HG02938 (cell line): ENCODE results near the gene PTGIS.

ENCODE experiments used
- ATAC-seq: cut with Tn5 transposase; IDR thresholded peaks from one replicate; pipeline ENCODE4 v1.9.1; 2021; ENCODE audit warnings: mild to moderate bottlenecking, moderate library complexity; ENCODE audit not compliant: unreplicated experiment

PTGIS gene

GRCh38 chr20:49532285-49532946, 35.5 kb downstream of the PTGIS start:
- ATAC-seq, result no peak

DNA sequence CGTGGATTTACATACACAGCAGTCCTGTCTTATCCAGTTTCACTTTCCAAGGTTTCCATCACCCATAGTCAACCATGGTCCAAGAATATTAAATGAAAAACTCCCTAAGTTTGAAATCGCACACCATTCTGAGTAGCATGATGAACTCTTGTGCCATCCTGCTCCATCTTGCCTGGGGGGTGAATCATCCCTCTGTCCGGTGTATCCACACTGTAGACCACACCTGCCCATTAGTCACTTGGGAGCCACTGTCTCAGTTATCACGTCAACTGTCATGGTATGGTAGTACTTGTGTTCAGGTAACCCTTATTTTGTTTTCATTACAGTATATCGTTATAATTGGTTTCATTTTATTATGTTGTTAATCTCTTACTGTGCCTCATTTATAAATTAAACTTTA, 38.5 kb downstream of the PTGIS start:
- no peak for ATAC-seq

DNA sequence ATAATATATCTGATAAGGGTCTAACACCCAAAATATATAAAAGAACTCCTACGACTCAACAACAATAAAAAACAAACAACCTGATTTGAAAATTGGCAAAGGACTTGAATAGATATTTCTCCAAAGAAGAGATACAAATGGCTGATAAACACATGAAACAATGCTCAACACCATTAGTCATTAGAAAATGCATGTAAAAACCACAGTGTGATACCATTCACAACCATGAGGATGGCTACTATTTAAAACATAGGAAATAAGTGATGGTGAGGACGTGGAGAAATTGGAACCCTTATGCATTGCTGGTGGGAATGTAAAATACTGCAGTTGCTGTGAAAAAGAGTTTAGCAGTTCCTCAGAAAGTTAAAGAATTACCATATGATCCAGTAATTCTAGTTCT, 41.4 kb downstream of the PTGIS start:
- ATAC-seq, result no peak

- ATAC-seq, result no peak
Measured at GRCh38 chr20:49526056-49526455, 41.9 kb downstream of the PTGIS start.

DNA sequence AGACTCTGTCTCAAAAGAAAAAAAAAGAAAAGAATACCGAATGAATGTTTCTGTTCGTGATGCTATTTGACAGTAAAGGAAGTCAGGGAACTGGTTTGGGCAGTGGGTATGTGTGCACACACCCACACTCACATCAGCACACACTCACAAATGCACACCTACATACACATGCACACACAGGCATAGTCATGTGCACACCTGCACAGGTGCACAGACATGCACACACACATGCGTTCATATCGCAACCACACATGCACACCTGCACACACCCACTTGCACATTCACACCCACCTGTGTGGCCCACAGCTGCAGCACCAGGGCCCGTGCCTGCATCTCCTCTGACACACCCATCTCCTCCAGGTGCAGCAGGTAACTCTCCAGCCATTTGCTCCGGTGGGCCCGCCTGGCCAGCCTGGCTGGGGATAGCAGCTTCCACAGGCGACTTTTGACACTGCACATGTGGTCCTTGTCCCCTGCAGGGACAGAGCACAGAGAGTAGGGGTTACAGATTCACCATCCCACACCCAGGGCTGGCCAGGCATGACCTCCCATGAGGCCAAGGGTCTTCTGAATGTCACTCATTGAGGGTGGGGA, 44.1 kb downstream of the PTGIS start:
- no peak for ATAC-seq

DNA sequence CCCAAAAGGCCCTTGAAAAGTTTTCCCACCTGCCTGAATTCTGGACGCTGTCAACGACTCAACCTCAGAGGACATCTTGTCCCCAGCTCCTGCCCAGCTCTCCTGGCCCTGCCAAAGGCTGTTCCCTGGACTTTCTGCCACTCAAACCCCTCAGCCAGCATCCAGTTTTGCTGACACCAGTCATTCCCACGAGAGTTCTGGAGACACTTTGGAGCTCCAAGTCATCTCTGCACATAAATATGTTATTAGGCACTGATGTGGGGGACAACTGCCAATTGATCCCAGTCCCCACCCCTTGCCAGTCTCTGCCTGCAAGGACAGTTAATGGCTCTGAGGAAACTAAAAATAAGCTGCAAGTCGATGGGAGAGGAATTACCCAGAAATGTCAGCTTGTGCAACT, 46.6 kb downstream of the PTGIS start:
- ATAC-seq, result no peak

DNA sequence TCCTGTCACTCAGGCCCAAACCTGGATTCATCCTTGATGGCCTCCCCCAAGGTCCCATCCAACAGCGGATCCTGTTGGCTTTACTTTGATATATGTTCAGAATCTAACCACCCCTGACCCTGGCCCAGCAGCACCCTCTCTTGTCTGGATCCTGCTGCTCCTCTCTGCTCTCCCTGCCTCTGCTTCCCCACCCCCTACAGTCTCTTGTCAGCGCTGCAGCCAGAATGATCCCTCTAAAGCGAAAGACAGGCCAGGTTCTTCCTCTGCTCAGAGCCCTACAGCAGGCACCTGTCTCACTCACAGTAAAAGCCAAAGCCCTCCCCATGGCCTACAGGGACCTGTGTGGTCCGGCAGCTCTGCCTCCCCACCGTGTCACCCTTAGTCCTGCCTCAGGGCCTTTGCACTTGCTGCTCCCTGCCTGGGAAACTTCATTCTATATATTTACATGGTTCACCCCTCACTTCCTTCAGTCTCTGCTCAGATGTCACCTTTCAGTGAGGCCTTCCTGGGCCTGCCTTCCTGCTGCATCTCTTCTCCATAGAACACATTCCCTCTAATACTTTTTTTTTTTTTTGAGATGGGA, 48.1 kb downstream of the PTGIS start:
- no peak for ATAC-seq

- ATAC-seq, result no peak
Measured at GRCh38 chr20:49519212-49519712, 48.7 kb downstream of the PTGIS start.

- ATAC-seq, result no peak
Measured at GRCh38 chr20:49518576-49518975, 49.4 kb downstream of the PTGIS start.

DNA sequence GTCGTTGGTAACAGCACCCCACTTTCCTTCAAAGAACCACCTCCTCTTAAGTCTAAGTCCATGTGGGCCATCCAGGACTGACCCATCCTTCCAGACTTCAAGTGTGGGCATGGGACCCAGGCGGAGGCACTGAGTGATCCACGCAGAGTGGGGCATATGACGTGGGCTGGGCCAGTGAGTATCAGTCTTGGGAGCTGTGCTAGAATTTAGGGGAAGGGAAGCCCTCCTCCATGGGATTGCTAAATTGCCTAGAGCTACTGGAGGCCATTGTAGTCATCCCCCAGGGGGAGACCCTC, 50.2 kb downstream of the PTGIS start:
- no peak for ATAC-seq

GRCh38 chr20:49516916-49517804, 50.8 kb downstream of the PTGIS start:
- no peak for ATAC-seq

GRCh38 chr20:49515586-49515985, 52.4 kb downstream of the PTGIS start:
- ATAC-seq, result no peak

GRCh38 chr20:49513517-49513916, 54.4 kb downstream of the PTGIS start:
- ATAC-seq, result no peak

DNA sequence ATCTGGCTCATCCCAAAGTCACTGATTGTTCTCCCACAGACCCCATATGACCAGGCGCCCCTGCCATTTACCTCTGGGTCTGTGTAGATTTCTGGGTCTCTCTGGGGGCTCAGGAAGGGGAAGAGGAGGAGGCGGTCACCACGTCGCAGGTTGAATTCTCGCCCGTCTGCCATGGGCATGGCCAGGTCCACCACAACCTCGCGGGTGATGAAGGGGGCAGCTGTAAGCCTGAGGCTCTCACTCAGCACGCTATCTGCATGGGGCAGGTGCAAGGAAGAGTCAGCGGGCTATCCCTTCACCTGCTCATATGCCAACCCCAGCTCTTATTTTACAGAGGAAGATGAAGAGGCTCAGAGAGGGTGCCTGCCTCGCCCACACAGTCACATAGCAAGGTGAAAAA, 54.9 kb downstream of the PTGIS start:
- ATAC-seq, result no peak

GRCh38 chr20:49511788-49512525, 56.0 kb downstream of the PTGIS start:
- no peak for ATAC-seq

DNA sequence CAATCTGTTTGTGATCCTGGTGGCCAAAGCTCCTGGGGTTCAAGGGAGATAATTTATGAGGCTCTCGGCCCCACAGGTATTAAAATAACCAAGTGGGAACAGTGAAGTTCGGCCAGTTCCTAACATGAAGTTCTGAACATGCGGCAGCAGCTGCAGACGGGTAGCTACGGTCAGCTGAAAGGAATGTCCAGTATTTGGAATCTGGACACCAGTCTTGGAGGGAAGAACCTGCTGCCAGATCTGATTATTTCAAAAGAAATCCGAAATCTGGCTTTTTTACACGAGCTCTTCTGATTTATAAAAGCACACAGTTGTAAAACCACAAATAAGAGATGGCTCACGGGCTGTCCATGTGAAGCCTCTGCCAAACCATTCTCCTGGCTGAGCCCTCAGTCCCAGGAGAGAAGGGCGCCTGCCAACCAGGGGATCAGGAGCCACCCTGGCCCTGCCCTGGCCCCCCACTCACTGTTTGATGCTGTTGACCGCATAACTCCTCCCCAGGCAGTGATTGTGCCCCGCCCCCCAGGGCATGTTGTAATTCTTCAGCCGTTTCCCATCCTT, 57.3 kb downstream of the PTGIS start:
- no peak for ATAC-seq

DNA sequence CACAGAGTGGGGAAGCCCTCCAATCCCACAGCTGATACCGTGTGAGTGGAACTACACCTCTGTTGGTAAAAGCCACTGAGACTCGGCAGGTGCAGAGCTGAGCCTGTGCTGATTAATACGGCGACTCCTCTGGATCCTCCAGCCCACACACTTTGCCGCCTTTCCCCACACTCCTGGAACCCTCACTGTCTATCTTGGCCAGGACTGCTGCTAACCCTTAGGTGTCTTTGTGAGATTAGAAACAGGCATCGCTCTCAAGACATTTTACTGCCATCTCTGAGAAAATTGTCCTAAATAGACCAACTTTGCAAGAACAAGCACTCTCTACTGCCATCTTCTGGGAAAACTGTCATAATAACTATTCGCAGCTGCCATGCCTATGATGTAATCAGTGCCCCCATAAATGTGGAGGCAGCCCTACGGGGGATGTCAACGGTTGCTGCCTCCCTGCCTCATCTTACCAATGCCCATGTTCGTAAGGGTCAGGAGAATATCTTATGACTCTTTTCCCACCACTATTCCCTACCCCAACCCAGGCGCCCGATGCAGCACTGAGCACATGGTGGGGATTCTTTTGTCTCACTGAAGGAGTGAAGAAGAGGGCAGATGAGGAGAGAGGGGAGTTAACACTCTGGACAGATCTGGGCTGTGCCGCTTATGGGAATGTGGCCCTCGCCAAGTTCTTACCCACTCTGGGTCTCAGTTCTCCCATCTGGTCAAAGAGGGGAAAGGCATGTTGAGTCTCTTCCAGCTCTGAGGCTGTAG, 59.3 kb downstream of the PTGIS start:
- ATAC-seq, result no peak

- no peak for ATAC-seq
Measured at GRCh38 chr20:49507741-49508434, 60.0 kb downstream of the PTGIS start.

DNA sequence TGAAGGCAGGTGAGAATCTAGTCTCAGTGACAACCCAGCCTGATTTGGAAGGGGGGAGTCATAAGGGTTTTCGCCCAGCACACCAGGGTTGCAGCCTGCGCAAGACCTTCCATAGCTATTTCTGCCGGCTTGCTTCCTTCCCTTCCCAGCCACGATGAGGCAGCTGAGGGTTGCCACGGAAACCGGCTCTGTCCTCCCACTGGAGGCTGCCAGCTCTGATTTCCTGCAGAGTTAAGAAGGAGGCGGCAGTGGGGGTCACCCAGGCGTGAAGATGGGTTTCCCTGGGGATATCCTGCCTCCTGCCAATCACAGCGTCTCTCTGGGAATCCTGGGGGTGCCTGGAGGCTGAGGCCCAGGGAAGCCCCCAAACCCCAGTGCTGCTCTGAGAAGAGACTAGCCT, 62.4 kb downstream of the PTGIS start:
- ATAC-seq, result no peak
